Measurements from ENCODE around the gene PSMB3.
A peak's percentile ranks its signal among the peaks of the same experiment; 100 is the strongest.

PSMB3 gene

DNA sequence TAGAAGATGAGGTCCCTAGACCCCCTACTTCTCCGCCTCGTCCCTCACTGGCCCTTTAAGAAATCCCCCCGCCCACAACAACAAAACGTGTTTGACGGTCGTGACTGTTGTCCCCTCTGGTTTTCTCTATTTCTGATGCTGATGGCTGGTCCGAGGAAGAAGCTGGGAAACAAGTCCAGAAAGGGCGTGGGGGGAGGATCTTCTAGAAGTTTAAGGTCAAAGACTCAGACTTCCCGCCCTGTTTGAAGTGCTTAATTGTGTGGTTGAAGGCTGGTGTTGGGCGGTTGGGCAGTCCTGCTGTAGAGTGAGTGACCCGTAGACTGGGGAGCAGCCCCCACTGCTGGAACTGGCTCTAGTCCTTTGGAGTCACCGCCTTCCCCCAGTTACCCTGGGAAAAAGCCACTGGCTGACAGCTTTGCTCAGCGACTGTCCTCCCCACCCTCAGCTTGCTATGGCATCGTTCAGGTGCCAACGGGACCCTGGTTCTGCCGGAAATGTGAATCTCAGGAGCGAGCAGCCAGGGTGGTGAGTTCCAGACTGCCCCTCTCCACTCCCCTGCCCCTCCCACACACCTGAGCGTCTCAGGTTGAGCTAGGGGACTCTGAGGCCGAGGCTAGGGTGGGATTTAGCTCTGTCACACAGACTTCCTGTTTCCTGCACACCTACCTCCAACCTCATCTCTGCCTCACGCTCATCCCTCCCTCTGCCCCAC is 45.9 kb upstream of the PSMB3 start:
- TF ChIP-seq GABPA (IDR thresholded peaks at IDR 0.05; ENCODE audit: low read depth) (no peak), SPI1 (IDR thresholded peaks at IDR 0.05; ENCODE audit: borderline replicate concordance, low read depth) (peak; percentile 62; the same call in 1 of the 2 replicates), POLR2AphosphoS5 (IDR thresholded peaks at IDR 0.05; ENCODE audit: low read depth) (no peak)
- TF ChIP-seq, protein P1, sequence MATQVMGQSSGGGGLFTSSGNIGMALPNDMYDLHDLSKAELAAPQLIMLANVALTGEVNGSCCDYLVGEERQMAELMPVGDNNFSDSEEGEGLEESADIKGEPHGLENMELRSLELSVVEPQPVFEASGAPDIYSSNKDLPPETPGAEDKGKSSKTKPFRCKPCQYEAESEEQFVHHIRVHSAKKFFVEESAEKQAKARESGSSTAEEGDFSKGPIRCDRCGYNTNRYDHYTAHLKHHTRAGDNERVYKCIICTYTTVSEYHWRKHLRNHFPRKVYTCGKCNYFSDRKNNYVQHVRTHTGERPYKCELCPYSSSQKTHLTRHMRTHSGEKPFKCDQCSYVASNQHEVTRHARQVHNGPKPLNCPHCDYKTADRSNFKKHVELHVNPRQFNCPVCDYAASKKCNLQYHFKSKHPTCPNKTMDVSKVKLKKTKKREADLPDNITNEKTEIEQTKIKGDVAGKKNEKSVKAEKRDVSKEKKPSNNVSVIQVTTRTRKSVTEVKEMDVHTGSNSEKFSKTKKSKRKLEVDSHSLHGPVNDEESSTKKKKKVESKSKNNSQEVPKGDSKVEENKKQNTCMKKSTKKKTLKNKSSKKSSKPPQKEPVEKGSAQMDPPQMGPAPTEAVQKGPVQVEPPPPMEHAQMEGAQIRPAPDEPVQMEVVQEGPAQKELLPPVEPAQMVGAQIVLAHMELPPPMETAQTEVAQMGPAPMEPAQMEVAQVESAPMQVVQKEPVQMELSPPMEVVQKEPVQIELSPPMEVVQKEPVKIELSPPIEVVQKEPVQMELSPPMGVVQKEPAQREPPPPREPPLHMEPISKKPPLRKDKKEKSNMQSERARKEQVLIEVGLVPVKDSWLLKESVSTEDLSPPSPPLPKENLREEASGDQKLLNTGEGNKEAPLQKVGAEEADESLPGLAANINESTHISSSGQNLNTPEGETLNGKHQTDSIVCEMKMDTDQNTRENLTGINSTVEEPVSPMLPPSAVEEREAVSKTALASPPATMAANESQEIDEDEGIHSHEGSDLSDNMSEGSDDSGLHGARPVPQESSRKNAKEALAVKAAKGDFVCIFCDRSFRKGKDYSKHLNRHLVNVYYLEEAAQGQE (IDR thresholded peaks at IDR 0.05; ENCODE audit: insufficient replicate concordance, low read depth): no peak
- TF ChIP-seq, protein P2, sequence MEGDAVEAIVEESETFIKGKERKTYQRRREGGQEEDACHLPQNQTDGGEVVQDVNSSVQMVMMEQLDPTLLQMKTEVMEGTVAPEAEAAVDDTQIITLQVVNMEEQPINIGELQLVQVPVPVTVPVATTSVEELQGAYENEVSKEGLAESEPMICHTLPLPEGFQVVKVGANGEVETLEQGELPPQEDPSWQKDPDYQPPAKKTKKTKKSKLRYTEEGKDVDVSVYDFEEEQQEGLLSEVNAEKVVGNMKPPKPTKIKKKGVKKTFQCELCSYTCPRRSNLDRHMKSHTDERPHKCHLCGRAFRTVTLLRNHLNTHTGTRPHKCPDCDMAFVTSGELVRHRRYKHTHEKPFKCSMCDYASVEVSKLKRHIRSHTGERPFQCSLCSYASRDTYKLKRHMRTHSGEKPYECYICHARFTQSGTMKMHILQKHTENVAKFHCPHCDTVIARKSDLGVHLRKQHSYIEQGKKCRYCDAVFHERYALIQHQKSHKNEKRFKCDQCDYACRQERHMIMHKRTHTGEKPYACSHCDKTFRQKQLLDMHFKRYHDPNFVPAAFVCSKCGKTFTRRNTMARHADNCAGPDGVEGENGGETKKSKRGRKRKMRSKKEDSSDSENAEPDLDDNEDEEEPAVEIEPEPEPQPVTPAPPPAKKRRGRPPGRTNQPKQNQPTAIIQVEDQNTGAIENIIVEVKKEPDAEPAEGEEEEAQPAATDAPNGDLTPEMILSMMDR (IDR thresholded peaks at IDR 0.05; ENCODE audit: insufficient read depth, low read length): no peak
- H3K27me3 ChIP-seq (ENCODE audit: insufficient read depth, poor library complexity, severe bottlenecking): no peaks in the 10 kb centered on the region
- peak overlapping the region; percentile 47; the same call in 1 of the 2 replicates for H3K27ac ChIP-seq (replicated peaks)
- peak overlapping the region; percentile 48 for H3K4me3 ChIP-seq (replicated peaks; ENCODE audit: insufficient read depth, low read length)
- DNase-seq (ENCODE audit: low read depth in 1 of 2, low spot score in 1 of 2): no peak

DNA sequence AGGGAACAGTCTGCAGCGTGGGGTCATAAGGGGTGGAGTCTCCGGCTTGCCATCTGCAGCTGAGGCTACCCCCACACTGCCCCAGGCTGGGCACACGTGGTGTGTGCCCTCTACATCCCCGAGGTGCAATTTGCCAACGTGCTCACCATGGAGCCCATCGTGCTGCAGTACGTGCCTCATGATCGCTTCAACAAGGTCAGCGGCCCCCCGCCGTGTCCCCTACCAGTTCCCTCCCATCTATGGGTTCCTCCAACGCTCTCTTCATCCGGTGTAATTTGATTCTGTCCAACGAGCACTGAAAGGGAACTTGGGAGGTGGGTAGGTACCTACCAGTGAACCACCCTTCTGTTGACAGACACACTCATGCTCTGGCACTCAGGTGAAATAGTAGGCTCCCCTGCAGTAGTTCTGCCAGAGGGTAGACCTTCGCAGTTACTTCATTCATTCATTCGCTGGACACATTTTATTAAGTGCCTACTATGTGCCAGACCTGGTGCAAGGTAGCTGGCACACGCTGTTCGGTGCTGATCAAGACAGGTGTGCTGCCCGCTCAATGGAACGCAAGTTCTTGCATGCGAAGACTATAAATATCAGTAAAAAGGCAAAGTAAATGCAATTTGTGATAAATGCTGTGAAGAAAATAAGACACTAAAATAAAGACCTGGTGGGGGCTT is 44.7 kb upstream of the PSMB3 start:
- H3K4me3 ChIP-seq (replicated peaks; ENCODE audit: insufficient read depth, low read length): no peak overlapping the region
- no peak overlapping the region for H3K27ac ChIP-seq (replicated peaks)
- DNase-seq (ENCODE audit: low read depth in 1 of 2, low spot score in 1 of 2): no peak
- no peaks in the 10 kb centered on the region for H3K27me3 ChIP-seq (ENCODE audit: insufficient read depth, poor library complexity, severe bottlenecking)
- no peak for TF ChIP-seq SPI1 (IDR thresholded peaks at IDR 0.05; ENCODE audit: borderline replicate concordance, low read depth)
- TF ChIP-seq, protein P1 (IDR thresholded peaks at IDR 0.05; ENCODE audit: insufficient replicate concordance, low read depth): no peak
- no peak for TF ChIP-seq POLR2AphosphoS5 (IDR thresholded peaks at IDR 0.05; ENCODE audit: low read depth)
- no peak for TF ChIP-seq GABPA (IDR thresholded peaks at IDR 0.05; ENCODE audit: low read depth)

DNA sequence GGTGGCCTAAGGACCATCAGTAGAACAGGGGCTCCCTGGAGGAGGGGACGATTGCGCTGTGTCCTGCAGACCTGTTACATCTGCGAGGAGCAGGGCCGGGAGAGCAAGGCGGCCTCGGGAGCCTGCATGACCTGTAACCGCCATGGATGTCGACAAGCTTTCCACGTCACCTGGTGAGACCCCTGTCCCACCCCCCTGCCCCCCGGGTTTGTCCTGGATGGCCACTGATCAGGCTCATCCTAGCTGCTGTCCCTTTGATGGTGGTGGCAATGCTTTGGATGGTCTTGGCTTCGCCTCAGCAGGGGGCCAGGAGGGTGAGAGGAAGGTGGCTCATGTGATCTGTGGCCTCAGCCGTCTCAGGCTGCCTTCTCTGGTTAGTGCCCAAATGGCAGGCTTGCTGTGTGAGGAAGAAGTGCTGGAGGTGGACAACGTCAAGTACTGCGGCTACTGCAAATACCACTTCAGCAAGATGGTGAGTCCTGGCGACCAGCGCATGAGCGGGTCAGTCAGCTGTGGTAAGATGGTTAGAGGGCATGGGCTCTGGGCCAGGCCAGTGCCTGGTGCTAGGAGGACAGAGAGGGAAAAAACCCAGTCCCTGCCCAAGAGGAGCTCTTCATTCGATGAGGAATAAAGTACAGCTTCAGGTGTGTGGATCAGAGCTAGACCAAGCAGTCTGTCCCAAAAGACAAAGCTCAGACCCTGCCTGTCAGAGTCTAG is 43.3 kb upstream of the PSMB3 start:
- no peak for DNase-seq (ENCODE audit: low read depth in 1 of 2, low spot score in 1 of 2)
- Histone ChIP-seq H3K27me3 (ENCODE audit: insufficient read depth, poor library complexity, severe bottlenecking) (no peaks in the 10 kb centered on the region), H3K27ac (replicated peaks) (no peak overlapping the region), H3K4me3 (replicated peaks; ENCODE audit: insufficient read depth, low read length) (no peak overlapping the region)
- TF ChIP-seq GABPA (IDR thresholded peaks at IDR 0.05; ENCODE audit: low read depth) (no peak), POLR2AphosphoS5 (IDR thresholded peaks at IDR 0.05; ENCODE audit: low read depth) (no peak), SPI1 (IDR thresholded peaks at IDR 0.05; ENCODE audit: borderline replicate concordance, low read depth) (no peak)
- TF ChIP-seq, protein P1 (IDR thresholded peaks at IDR 0.05; ENCODE audit: insufficient replicate concordance, low read depth): no peak
- TF ChIP-seq, protein P2 (IDR thresholded peaks at IDR 0.05; ENCODE audit: insufficient read depth, low read length): no peak
